Fibroblast of lung (primary cell): ENCODE results near the gene CAMTA1. TPM values are rescaled to one million over a fixed set of nuclear protein-coding genes. Genes with fewer than 3 reads are reported as not detected.
A peak's percentile ranks its signal among the peaks of the same experiment; 100 is the strongest.
"Not testable (repeated sequence)": the region's sequence is repeated elsewhere in the genome, so short reads cannot be mapped to it uniquely, and the experiment has no call there.

Source experiments
- DNase-seq, 2 donors: peaks; one replicate each; pipeline versions ENCODE4 v3.0.0 to v3.0.0-alpha.2; 2010; ENCODE audit warnings: low read depth in 2 of 2
- H2AFZ ChIP-seq: 2 replicates; pipeline ENCODE4 v1.5.1; 2012; ENCODE audit warnings: low read length, control low read depth, inconsistent platforms
- H3K27ac ChIP-seq: 2 replicates; pipeline ENCODE4 v1.5.1; 2011; ENCODE audit warnings: low read length, control low read depth; ENCODE audit not compliant: insufficient read depth
- H3K27me3 ChIP-seq: 2 replicates; pipeline ENCODE4 v1.5.1; 2011; ENCODE audit warnings: mild to moderate bottlenecking, low read length; ENCODE audit not compliant: control insufficient read depth, insufficient read depth
- H3K36me3 ChIP-seq: 2 replicates; pipeline ENCODE4 v1.5.1; 2011; ENCODE audit warnings: low read length; ENCODE audit not compliant: control insufficient read depth, insufficient read depth
- H3K4me1 ChIP-seq: 2 replicates; pipeline ENCODE4 v1.5.1; 2011; ENCODE audit warnings: low read length; ENCODE audit not compliant: control insufficient read depth, insufficient read depth; ENCODE audit errors: extremely low read depth
- H3K4me2 ChIP-seq: 2 replicates; pipeline ENCODE4 v1.5.1; 2011; ENCODE audit warnings: low read length, control low read depth; ENCODE audit not compliant: insufficient read depth; ENCODE audit errors: extremely low read depth
- H3K4me3 ChIP-seq, 4 experiments: fragments of 200-600 bp in 1 of 4; sonication (generic) in 1 of 4; replicated peaks in 1 of 4; 2 replicates each; pipeline ENCODE4 v1.5.1; 2011 to 2016; ENCODE audit warnings: low read length in 4 of 4, low read depth in 3 of 4, mild to moderate bottlenecking in 3 of 4, control low read depth in 2 of 4, inconsistent platforms in 1 of 4, mixed read lengths in 1 of 4; ENCODE audit not compliant: insufficient read depth in 1 of 4; ENCODE audit errors: control extremely low read depth in 1 of 4
- H3K79me2 ChIP-seq: 2 replicates; pipeline ENCODE4 v1.5.1; 2012; ENCODE audit warnings: mild to moderate bottlenecking, low read length, inconsistent platforms; ENCODE audit not compliant: control insufficient read depth, insufficient read depth
- H3K9ac ChIP-seq: 2 replicates; pipeline ENCODE4 v1.5.1; 2011; ENCODE audit warnings: mild to moderate bottlenecking, low read length, control low read depth; ENCODE audit not compliant: insufficient read depth
- H3K9me3 ChIP-seq: 2 replicates; pipeline ENCODE4 v1.5.1; 2012; ENCODE audit warnings: low read depth, low read length; ENCODE audit not compliant: control insufficient read depth, insufficient read depth
- H4K20me1 ChIP-seq: 2 replicates; pipeline ENCODE4 v1.5.1; 2011; ENCODE audit warnings: low read length; ENCODE audit not compliant: control insufficient read depth, insufficient read depth; ENCODE audit errors: extremely low read depth
- EZH2 ChIP-seq: IDR thresholded peaks from 2 replicates; pipeline ENCODE4 v1.5.1; 2012; ENCODE audit warnings: low read length, control low read depth, mild to moderate bottlenecking; ENCODE audit errors: missing control alignments
- polyA plus RNA-seq, 2 donors: library from polyadenylated mRNA; depleted of rRNA in 1 of 2; stranded (reverse) in 1 of 2; unstranded in 1 of 2; fragments of >200 nt; gene quantifications; 2 replicates each; pipeline ENCODE4 v1.2.1, GENCODE V29; 2011 to 2012; ENCODE audit warnings: missing spikeins in 1 of 2
- total RNA-seq: library from RNA; depleted of rRNA; stranded (reverse); fragments of >200 nt; gene quantifications from 2 replicates; pipeline ENCODE4 v1.2.1, GENCODE V29; 2014
- TF ChIP-seq, protein P1 (sequence below), 2 donors: IDR thresholded peaks in 1 of 2; conservative IDR thresholded peaks in 1 of 2; 1 replicate in 1 of 2; 2 replicates in 1 of 2; pipeline ENCODE4 v1.5.1; 2011 to 2012; ENCODE audit warnings: low read length in 2 of 2, control low read depth in 1 of 2, inconsistent platforms in 1 of 2, low read depth in 1 of 2, mild to moderate bottlenecking in 1 of 2

Gene CAMTA1
- total and polyA plus RNA-seq, 2 donors (not counting 1 experiment from before 2014, with no cell fraction given), result 47.6 to 86.0 TPM

DNA sequence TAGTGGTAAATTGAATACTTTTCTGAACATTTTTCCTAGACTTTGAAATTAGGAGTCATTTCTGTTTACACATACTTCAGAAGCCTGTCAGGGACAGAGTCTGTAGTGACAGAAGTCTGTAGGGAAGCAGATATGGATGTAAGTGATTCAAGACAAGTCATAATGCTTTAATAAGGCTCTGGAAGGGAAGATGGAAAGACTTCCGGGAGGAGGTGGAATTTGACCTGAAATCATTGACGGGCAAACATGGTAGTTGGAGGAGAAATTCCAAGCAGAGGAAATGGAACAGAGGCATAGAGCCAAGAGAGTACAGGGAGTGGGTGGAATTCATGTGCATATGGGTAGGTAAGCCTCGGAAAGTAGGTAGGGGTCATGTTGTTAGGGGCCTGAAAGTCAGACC is 22.5 kb downstream of the CAMTA1 start:
- peaks cover 2% of the 10 kb centered on the region for H3K4me1 ChIP-seq
- H3K27ac ChIP-seq, result no peak overlapping the region
- no peak overlapping the region for H3K4me3 ChIP-seq
- TF ChIP-seq, protein P1, sequence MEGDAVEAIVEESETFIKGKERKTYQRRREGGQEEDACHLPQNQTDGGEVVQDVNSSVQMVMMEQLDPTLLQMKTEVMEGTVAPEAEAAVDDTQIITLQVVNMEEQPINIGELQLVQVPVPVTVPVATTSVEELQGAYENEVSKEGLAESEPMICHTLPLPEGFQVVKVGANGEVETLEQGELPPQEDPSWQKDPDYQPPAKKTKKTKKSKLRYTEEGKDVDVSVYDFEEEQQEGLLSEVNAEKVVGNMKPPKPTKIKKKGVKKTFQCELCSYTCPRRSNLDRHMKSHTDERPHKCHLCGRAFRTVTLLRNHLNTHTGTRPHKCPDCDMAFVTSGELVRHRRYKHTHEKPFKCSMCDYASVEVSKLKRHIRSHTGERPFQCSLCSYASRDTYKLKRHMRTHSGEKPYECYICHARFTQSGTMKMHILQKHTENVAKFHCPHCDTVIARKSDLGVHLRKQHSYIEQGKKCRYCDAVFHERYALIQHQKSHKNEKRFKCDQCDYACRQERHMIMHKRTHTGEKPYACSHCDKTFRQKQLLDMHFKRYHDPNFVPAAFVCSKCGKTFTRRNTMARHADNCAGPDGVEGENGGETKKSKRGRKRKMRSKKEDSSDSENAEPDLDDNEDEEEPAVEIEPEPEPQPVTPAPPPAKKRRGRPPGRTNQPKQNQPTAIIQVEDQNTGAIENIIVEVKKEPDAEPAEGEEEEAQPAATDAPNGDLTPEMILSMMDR (conservative IDR thresholded peaks at IDR 0.05 in 1 of 2, IDR thresholded peaks at IDR 0.05 in 1 of 2; ENCODE audit: low read depth in 1 of 2, low read length in 2 of 2), result no peak
- TF ChIP-seq EZH2, result no peak
- H3K27me3 ChIP-seq, result no peaks in the 10 kb centered on the region
- H4K20me1 ChIP-seq, result no peaks in the 10 kb centered on the region
- no peak overlapping the region for H3K9ac ChIP-seq
- peak in 1 of 2 donors; percentile 21 for DNase-seq
- H3K79me2 ChIP-seq, result peaks cover 35% of the 10 kb centered on the region
- no peak overlapping the region for H3K4me2 ChIP-seq
- H3K9me3 ChIP-seq, result no peaks in the 10 kb centered on the region
- no peaks in the 10 kb centered on the region for H3K36me3 ChIP-seq
- no peak overlapping the region for H2AFZ ChIP-seq

DNA sequence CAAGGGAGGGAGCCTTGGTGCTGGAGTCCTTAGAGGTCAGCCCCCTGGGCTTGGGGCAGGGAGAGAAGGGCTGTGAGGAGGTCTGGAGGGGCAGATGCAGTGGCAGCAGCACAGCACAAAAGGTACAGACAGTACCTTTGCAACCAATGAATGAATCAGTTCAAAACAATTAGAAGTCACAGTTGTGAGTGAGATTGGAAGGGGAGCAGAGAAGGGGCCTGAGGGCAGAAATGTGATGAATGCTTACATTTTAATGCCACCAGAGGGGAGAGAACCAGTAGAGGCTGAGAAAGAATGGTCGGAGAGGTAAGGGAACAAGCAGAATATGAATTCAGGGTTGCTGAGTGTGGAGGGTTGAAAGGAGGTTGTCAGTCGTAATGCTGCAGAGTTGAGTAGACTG is 24.2 kb downstream of the CAMTA1 start:
- H3K4me3 ChIP-seq, result no peak overlapping the region
- no peaks in the 10 kb centered on the region for H3K36me3 ChIP-seq
- no peaks in the 10 kb centered on the region for H3K27me3 ChIP-seq
- no peak overlapping the region for H3K27ac ChIP-seq
- no peaks in the 10 kb centered on the region for H3K9me3 ChIP-seq
- H4K20me1 ChIP-seq, result no peaks in the 10 kb centered on the region
- H3K9ac ChIP-seq, result no peak overlapping the region
- H3K4me1 ChIP-seq, result no peaks in the 10 kb centered on the region
- no peak overlapping the region for H2AFZ ChIP-seq
- peaks cover 32% of the 10 kb centered on the region for H3K79me2 ChIP-seq
- no peak for DNase-seq
- no peak overlapping the region for H3K4me2 ChIP-seq
- no peak for TF ChIP-seq EZH2
- TF ChIP-seq, protein P1 (conservative IDR thresholded peaks at IDR 0.05 in 1 of 2, IDR thresholded peaks at IDR 0.05 in 1 of 2; ENCODE audit: low read depth in 1 of 2, low read length in 2 of 2), result no peak

DNA sequence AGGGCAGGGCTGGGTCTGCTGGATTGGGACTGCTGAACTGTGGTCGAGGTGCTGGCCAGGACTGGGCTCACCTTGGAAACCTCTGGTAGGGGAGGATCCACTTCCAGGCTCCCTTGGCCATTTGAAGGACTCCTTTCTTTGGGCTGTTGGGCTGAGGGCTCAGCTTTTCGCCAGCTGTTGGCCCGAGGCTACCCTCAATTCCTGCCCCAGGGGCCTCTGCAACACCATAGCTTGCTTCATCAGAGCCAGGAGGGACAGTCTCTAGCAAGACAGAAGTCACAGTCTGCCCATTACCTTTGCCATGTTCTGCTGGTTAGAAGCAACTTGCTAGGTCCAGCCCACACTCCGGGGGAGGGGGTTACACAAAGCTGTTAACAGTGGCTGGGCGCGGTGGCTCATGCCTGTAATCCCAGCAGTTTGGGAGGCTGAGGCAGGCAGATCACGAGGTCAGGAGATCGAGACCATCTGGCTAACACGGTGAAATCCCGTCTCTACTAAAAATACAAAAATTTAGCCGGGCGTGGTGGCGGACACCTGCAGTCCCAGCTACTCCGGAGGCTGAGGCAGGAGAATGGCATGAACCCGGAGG is 25.0 kb downstream of the CAMTA1 start:
- not testable (repeated sequence) for H2AFZ ChIP-seq, H3K4me3 ChIP-seq, H3K4me2 ChIP-seq, H3K9me3 ChIP-seq, H3K27me3 ChIP-seq, H4K20me1 ChIP-seq, DNase-seq, H3K27ac ChIP-seq, H3K36me3 ChIP-seq, H3K4me1 ChIP-seq, H3K9ac ChIP-seq
- H3K79me2 ChIP-seq, result peaks cover 29% of the 10 kb centered on the region
